IPS-18c (cell line): ENCODE measurements around the gene SLC4A1.
"Not testable (repeated sequence)": the region's sequence is repeated elsewhere in the genome, so short reads cannot be mapped to it uniquely, and the experiment has no call there.

ENCODE experiments used
- H3K4me3 ChIP-seq: 2 replicates; pipeline ENCODE4 v1.7.0; 2013; ENCODE audit warnings: low read depth, mild to moderate bottlenecking, low read length, moderate library complexity; ENCODE audit not compliant: insufficient read depth
- H3K9me3 ChIP-seq: one replicate; pipeline ENCODE4 v1.6.1; 2013; ENCODE audit warnings: mild to moderate bottlenecking, low read length, moderate library complexity; ENCODE audit not compliant: control insufficient read depth, insufficient read depth

SLC4A1 gene

GRCh38 chr17:44237886-44238285 lies 30.0 kb downstream of the SLC4A1 start:
- not testable (repeated sequence) for H3K4me3 ChIP-seq, H3K9me3 ChIP-seq

DNA sequence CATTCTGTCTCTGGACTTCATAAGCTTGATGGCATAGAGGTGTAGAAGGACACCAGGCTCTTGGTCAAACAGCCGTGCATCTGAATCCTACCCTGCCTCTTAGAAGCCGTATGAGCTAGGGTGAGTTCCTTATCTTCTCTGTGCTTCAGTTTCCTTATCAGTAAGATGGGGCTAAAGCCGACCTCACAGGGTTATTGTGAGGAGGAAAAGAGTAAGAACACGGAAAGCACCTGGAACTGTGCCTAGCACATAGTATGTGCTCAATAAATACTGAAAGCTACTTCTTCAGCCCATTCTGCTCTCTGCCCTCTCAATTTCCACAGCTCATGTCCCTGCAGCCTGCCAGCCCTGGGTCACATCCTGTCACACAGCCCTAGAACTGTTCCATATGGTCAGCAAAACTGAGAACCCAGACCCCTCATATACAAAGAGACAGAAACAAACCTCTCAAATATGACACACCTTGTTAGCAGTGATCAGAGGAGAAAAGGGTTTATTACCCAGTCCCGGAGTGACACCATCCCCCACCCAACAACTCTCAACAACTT lies 31.4 kb downstream of the SLC4A1 start:
- H3K9me3 ChIP-seq = no peaks in the 10 kb centered on the region
- H3K4me3 ChIP-seq = no peak overlapping the region

DNA sequence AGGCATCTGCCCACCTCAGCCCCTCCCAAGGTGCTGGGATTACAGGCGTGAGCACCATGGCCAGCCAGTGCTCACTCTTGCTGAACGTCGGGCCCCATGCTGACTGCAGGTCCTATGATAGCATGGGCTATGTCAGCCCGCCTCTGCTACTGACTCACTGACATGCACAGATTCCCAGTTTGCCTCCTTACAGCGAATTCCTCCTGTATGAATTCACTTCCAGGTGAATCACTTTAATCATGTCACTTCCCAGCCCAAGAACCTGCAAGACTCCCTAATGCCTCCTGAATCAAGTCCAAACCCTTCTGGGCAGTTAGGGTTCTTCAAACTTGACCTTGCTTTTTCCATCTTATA lies 32.4 kb downstream of the SLC4A1 start:
- H3K4me3 ChIP-seq = no peak overlapping the region

DNA sequence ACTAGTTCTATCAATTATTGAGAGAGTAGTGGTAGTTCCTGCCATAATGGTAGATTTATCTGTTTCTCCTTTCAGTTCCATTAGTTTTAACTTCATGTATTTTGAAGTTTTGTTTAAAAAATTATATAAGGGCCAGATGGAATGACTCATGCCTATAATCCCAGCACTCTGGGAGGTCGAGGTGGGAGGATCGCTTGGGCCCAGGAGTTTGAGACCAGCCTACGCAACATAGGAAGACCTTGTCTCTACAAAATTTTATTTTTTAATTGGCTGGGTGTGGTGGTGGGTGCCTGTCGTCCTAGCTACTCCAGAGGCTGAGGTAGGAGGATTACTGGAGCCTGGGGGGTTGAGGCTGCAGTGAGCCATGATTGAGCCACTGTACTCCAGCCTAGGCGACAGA lies 34.4 kb downstream of the SLC4A1 start:
- no peak overlapping the region for H3K4me3 ChIP-seq
- no peaks in the 10 kb centered on the region for H3K9me3 ChIP-seq

More for the DNA sequence above, 32.4 kb downstream of the SLC4A1 start:
- no peaks in the 10 kb centered on the region for H3K9me3 ChIP-seq

DNA sequence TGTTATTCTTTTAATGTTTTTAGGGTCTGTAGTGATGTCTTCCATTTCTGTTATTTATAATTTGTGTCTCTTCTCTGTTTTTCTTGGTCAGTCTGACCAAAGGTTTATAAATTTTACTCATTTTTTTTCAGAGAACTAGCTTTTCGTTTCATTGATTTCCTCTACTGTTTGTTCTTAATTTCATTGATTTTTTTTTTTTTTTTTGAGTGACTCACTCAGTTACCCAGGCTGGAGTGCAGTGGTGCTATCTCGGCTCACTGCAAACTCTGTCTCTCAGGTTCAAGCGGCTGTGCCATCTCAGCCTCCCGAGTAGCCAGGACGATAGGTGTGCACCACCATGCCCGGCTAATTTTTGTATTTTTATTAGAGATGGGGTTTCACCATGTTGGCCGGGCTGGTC lies 35.9 kb downstream of the SLC4A1 start:
- H3K4me3 ChIP-seq = no peak overlapping the region
- no peaks in the 10 kb centered on the region for H3K9me3 ChIP-seq

DNA sequence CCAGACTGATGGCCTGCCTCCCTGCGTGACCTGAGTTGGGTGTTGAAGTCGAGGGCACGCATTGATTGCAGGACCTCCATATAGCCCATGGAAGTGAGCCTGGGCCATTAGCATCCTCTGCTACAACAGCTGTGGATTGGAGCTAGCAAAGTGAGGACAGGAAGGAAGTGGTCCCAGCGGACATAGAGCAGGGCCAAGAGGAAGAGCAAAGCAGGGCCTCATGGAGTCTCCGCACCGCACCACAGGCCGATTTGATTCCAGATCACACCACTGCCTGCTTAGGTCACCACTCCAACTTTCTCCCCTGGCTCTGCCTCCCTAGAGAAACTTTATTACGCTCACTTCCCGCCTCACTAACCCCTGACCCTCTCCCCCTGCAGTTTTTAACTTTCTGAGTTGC lies 37.8 kb downstream of the SLC4A1 start:
- Histone ChIP-seq H3K9me3 (no peaks in the 10 kb centered on the region), H3K4me3 (no peak overlapping the region)

DNA sequence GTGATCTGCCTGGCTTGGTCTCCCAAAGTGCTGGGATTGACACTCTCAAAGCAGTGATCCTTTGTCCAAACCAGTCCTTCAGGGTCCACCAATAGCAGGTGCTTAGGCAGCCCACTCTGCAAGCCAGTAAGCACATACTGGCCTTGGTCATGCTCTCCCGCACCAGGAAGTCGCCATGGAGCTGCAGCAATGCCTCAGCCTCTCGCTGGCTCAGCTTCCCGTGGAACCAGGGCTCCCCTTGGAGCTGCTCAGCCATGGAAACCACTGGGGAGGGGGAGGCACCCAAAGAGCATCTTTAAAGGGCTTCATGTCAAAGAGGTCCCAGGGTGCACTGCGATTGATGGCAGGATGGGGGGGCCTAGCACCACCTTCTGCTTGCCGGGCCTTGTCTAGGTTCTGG lies 38.8 kb downstream of the SLC4A1 start:
- no peaks in the 10 kb centered on the region for H3K9me3 ChIP-seq
- no peak overlapping the region for H3K4me3 ChIP-seq

- no peak overlapping the region for H3K4me3 ChIP-seq
Measured at GRCh38 chr17:44223541-44224071, 44.3 kb downstream of the SLC4A1 start.

GRCh38 chr17:44222112-44222869 lies 45.6 kb downstream of the SLC4A1 start:
- Histone ChIP-seq H3K9me3 (no peaks in the 10 kb centered on the region), H3K4me3 (peak overlapping the region; percentile 86)

More at GRCh38 chr17:44223541-44224071, 44.3 kb downstream of the SLC4A1 start:
- H3K9me3 ChIP-seq = no peaks in the 10 kb centered on the region

- Histone ChIP-seq H3K4me3 (peak overlapping the region; percentile 86), H3K9me3 (no peaks in the 10 kb centered on the region)
Measured at GRCh38 chr17:44221862-44222111, 46.1 kb downstream of the SLC4A1 start.

GRCh38 chr17:44221084-44221861 lies 46.7 kb downstream of the SLC4A1 start:
- Histone ChIP-seq H3K4me3 (peak overlapping the region; percentile 86), H3K9me3 (no peaks in the 10 kb centered on the region)

DNA sequence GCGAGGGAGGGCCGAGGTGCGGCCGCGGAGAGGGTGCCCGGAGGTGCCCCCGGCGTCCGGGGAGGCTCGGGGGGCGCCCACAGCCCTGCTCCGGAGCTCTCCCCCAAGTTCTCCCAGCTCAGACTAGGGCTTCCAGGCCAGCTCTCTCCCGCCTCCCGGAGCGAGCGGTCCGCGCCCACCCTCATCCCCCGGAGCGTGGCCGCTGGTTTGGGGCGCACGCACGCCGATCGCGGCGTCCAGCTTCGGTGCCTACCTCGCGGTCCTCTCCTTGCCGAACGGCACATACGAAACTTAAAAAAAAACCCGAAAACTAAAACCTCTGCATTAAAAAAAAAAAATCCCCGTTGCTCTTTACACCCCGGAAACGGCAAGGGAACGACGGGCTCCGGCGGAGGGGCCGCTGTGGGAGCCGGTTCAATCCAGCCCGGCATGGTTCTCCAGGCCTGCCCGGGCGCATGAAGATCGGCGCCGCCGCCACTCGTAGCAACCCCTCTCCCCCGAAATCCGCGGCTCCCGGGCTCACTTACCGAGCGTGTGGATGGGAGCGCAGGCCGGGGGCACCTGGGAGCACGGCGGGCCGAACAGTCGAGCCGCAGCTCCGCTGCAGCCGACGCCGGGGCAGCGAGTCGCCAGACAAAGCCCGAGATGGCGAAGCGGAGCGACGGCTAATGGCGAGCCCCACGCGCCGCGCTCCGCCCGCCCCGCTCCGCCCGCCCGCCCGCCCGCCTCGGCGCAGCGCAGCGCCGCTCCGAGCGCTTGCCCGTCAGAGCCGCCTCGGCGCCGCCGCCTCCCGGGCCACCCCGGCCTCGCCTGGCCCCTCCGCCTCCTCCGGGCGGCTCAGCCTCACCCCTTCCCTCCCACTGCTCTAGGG lies 47.5 kb downstream of the SLC4A1 start:
- peak overlapping the region; percentile 86 for H3K4me3 ChIP-seq
- H3K9me3 ChIP-seq = no peaks in the 10 kb centered on the region

GRCh38 chr17:44219616-44220212 lies 48.2 kb downstream of the SLC4A1 start, which contains the start of gene UBTF:
Gene UBTF, minus strand, starts transcription at chr17:44219675. Its CDS starts 1,446 bp downstream, at chr17:44218229.
- peak within 1 kb of the TSS; percentile 88 for H3K4me3 ChIP-seq

DNA sequence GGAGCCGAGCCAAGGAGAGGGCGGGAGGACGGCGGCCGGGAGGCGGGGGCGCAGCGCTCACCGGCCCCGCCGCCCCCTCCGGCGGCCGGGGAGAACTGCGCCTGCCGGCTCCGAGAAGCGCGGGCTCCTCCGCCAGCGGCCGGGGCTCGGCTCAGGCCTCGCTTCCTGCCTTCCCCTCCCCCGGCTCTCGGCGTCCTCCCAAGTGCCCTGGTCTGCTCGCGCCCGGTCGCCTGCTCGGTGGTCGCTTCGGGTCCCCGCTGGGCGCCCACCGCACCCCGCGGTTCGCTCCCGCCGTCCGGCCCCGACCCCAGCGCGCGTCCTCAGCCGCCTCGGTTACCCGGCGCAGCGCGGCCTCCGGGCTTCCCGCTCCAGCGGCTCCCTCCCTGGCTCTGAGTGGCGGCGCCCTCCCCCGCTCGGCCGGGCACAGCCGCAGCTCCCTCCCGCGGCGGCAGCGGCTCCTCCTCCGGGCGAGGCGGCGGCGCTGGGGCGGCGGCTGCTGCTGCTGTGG lies 48.8 kb downstream of the SLC4A1 start:
- no peaks in the 10 kb centered on the region for H3K9me3 ChIP-seq
- H3K4me3 ChIP-seq = peak overlapping the region; percentile 88

More at GRCh38 chr17:44219616-44220212, 48.2 kb downstream of the SLC4A1 start, which contains the start of gene UBTF:
- no peaks in the 10 kb centered on the region for H3K9me3 ChIP-seq

GRCh38 chr17:44218344-44219107 lies 49.4 kb downstream of the SLC4A1 start:
- H3K4me3 ChIP-seq = peak overlapping the region; percentile 88

DNA sequence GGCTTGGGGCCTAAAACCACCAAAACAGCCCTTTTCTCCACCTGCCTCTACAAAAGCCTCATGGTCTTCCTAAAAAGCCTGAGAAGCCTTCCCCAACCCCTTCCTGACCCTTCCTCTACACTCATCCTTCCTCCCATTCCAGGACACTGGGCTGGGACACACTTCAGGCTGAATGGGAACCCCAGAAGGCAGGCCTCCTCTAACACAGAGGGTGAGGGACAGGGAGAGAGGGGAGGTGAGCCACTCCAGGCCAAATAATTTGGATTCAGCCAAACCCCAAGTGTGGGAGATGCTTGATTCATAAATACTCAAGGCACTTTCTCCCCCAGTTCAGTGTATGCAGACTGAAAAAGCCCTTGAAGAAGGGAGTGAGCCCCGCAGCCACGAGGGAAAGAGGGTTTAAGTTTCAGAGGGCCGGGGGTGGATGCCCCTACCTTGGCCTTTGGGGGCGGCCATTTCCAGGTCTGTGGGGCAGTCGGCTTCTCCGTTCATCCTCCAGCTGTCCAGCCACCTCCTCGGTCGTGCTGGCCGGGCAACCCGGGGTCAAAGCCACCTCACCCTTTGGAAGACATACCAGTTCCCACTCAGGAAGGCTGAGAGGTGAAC lies 50.1 kb downstream of the SLC4A1 start:
- Histone ChIP-seq H3K4me3 (peak overlapping the region; percentile 88), H3K9me3 (no peaks in the 10 kb centered on the region)

More at GRCh38 chr17:44218344-44219107, 49.4 kb downstream of the SLC4A1 start:
- no peaks in the 10 kb centered on the region for H3K9me3 ChIP-seq
